ENCODE results near the gene CALML5.

- peak in 1 of 3 donors; percentile 9 for TF ChIP-seq POLR2A (IDR thresholded peaks at IDR 0.05)
- TF ChIP-seq CTCF (IDR thresholded peaks at IDR 0.05) = peak in 2 of 7 experiments; percentile 19 to 22
Observed at GRCh38 chr10:5449823-5450222, 49.5 kb downstream of the CALML5 start.

Data from body of pancreas (tissue), 4 donors.